SJCRH30 (cell line): Measurements from ENCODE around the gene VASH2. TPM values are rescaled to one million over a fixed set of nuclear protein-coding genes. Genes with fewer than 3 reads are reported as not detected.
A peak's percentile ranks its signal among the peaks of the same experiment; 100 is the strongest.
"Not testable (repeated sequence)": the region's sequence is repeated elsewhere in the genome, so short reads cannot be mapped to it uniquely, and the experiment has no call there.

ENCODE experiments used
- DNase-seq, 2 experiments: peaks; one replicate each; pipeline ENCODE4 v3.0.0-alpha.2; 2015 to 2020
- H3K27ac ChIP-seq: fragments of 250-450 bp; sonication (Bioruptor Pico); 2 replicates; pipeline ENCODE4 v1.5.1; 2020; ENCODE audit warnings: mild to moderate bottlenecking, moderate library complexity
- H3K27me3 ChIP-seq: fragments of 250-450 bp; sonication (Bioruptor Pico); 2 replicates; pipeline ENCODE4 v1.5.1; 2020; ENCODE audit warnings: mild to moderate bottlenecking, moderate library complexity
- H3K36me3 ChIP-seq: fragments of 250-450 bp; sonication (Bioruptor Pico); 2 replicates; pipeline ENCODE4 v1.5.1; 2020; ENCODE audit warnings: mild to moderate bottlenecking, moderate library complexity
- H3K4me1 ChIP-seq: fragments of 250-450 bp; sonication (Bioruptor Pico); 2 replicates; pipeline ENCODE4 v1.5.1; 2020; ENCODE audit warnings: mild to moderate bottlenecking, moderate library complexity
- H3K4me3 ChIP-seq: fragments of 250-450 bp; sonication (Bioruptor Pico); 2 replicates; pipeline ENCODE4 v1.5.1; 2020; ENCODE audit warnings: mild to moderate bottlenecking, moderate library complexity
- H3K9me3 ChIP-seq: fragments of 250-450 bp; sonication (Bioruptor Pico); replicated peaks from 2 replicates; pipeline ENCODE4 v1.5.1; 2020; ENCODE audit warnings: mild to moderate bottlenecking, moderate library complexity
- total RNA-seq: library from RNA; depleted of rRNA; stranded (reverse); fragments of >200 nt; shearing (Covaris generic); gene quantifications from 2 replicates; pipeline ENCODE4 v1.2.3, GENCODE V29; 2014

VASH2 gene
- total RNA-seq, 1 experiment from 2014 or later, result 153 TPM

DNA sequence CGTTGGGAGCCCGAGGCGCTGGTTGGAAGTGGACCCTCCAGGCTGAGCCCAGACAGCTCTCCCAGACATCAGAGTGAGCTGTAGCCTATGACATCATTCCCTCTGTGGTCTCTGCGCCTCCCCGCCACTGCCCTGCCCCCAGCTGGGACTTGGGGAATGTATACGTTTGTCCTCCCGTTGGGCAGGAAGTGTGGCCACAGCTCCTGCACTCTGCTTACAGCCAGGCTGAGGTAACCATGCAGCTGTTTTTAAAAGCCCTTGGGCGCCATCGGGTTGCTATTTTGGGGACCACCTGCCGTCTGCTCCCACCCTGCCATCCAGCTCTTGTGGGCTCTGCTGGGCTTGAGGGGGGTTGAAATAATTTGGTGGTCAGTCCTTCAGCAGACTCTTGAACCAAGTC, 7.8 kb downstream of the VASH2 start:
- no peaks in the 10 kb centered on the region for H3K9me3 ChIP-seq
- peaks cover 76% of the 10 kb centered on the region for H3K4me1 ChIP-seq
- DNase-seq, result peak; percentile 100
- H3K27me3 ChIP-seq, result no peaks in the 10 kb centered on the region
- H3K36me3 ChIP-seq, result peaks cover 90% of the 10 kb centered on the region
- peak overlapping the region; percentile 85 for H3K27ac ChIP-seq
- H3K4me3 ChIP-seq, result no peak overlapping the region

DNA sequence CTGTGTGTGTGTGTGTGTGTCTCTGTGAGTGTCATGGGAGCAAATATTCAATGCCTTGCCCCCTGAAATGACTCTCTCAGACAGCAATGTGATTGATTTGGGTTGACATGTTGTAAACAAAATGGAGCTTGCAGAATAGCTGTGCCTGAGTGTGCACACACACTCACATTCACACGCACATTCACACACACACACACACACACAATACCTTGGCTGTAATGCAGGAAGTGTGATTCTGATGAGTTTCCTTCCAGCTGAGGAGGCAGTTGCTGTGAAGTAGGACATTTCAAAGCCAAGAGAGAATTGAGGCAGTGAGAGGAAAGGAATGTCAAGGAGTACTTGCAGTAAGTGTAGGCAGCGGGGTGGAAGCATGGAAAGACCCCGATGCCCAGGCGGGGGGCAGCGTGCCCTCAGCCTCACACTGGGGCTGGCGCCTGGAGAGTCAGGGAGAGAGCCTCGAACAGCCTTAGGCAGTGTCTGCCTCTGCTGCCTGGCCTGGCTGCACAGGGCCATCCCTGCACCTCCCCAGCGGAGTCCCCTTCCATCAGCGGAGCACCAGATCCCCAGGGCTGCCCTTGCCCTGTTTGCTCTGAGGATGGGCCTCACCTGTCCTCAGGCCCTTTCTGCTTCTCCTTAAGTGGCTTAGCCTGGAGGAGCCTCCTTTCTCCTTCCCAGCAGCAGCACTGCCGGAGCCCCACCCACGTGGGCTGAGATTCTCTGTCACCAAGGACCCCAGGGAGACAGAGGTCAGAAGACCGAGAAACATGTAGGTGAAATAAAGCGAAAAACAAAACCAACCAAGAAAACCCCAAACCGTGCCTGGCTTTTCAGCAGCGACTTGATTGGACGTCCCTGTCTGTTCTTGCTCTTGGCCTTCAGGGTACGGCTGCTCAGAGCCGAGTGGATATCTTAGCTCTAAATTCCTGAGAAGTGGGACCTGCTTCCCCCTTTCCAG, 9.2 kb downstream of the VASH2 start:
- peaks cover 90% of the 10 kb centered on the region for H3K36me3 ChIP-seq
- H3K4me1 ChIP-seq, result peaks cover 76% of the 10 kb centered on the region
- H3K9me3 ChIP-seq, result no peaks in the 10 kb centered on the region
- DNase-seq, result peak in 1 of 2 experiments; percentile 7
- H3K4me3 ChIP-seq, result no peak overlapping the region
- peak overlapping the region; percentile 85 for H3K27ac ChIP-seq
- H3K27me3 ChIP-seq, result no peaks in the 10 kb centered on the region

DNA sequence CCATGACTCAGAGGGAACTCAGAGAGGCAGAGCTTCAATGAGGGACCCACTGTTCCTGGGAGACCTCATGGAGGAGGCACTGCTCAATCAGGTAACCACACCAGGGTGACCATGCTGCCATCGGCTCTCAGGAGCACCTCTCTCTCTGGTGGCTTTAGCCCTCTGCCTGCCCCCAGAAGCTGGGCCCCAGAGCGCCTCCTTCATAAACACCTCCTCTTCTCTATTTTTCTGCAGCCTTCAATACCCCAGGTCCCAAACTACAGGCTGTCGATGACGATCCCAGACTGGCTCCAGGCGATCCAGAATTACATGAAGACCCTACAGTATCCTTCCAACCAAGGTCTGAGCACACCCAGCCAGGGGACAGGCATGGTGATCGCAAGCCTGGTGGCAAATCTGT, 10.6 kb downstream of the VASH2 start:
- no peaks in the 10 kb centered on the region for H3K9me3 ChIP-seq
- peaks cover 89% of the 10 kb centered on the region for H3K36me3 ChIP-seq
- H3K4me3 ChIP-seq, result no peak overlapping the region
- peaks cover 76% of the 10 kb centered on the region for H3K4me1 ChIP-seq
- no peak overlapping the region for H3K27ac ChIP-seq
- H3K27me3 ChIP-seq, result no peaks in the 10 kb centered on the region
- no peak for DNase-seq

DNA sequence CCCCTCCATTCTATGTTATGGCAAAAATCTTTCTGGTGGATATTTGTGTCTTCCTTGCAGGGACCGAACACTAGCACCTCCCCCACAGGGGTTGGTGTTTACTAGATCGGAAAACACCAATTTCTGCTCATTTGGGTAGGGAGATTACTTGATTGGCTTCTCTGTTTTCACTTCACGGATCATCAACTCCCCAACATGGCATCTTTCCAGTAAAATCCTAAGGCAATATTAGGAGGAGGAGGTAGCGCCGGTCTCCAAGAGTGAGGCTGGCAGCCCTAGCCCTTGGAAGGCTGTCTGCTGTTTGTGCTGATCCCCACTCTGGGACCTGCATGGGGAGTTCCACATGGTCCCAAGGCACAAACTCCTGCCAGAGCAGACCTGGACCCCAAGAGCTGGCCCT, 12.2 kb downstream of the VASH2 start:
- DNase-seq, result no peak
- peaks cover 76% of the 10 kb centered on the region for H3K4me1 ChIP-seq
- H3K36me3 ChIP-seq, result peaks cover 87% of the 10 kb centered on the region
- no peaks in the 10 kb centered on the region for H3K27me3 ChIP-seq
- H3K27ac ChIP-seq, result no peak overlapping the region
- H3K4me3 ChIP-seq, result no peak overlapping the region
- H3K9me3 ChIP-seq, result no peaks in the 10 kb centered on the region

DNA sequence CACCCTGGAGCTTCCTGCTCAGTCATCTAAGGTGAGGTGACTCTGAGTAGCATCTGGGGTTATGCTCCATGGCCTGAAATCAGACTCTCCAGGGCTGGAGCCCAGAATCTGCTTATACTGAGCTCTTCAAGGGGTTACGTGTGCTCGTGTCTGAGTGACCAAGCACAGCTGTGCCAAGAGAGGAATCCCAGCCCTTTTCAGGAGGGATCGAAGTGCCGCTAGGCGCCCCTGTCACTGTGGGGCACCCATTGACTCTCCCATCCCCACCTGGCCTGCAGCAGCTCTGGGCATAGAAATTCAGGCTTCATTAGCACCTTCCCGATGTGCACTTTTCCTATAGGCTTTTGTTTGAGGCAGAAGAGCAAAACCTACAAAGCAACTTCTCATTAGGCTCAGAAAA, 13.8 kb downstream of the VASH2 start:
- no peak overlapping the region for H3K4me3 ChIP-seq
- no peak for DNase-seq
- H3K4me1 ChIP-seq, result peaks cover 77% of the 10 kb centered on the region
- peaks cover 80% of the 10 kb centered on the region for H3K36me3 ChIP-seq
- no peak overlapping the region; the same call in 1 of the 2 replicates for H3K27ac ChIP-seq
- H3K9me3 ChIP-seq, result no peaks in the 10 kb centered on the region
- no peaks in the 10 kb centered on the region for H3K27me3 ChIP-seq

DNA sequence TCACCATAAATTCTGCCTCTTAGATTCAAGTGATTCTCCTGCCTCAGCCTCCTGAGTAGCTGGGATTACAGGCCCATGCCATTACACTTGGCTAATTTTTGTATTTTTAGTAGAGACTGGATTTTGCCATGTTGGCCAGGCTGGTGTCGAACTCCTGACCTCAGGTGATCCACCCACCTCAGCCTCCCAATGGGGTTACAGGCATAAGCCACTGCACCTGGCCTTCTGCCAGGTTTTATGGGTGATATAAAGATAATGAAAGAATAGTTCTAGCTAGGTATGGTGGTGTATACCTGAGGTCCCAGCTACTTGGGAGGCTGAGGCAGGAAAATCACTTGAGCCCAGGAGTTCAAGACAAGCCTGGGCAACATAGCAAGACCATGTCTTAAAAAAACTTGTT, 14.7 kb downstream of the VASH2 start:
- Histone ChIP-seq H3K36me3 (peaks cover 77% of the 10 kb centered on the region), H3K4me1 (peaks cover 77% of the 10 kb centered on the region)
- H3K9me3 ChIP-seq, H3K4me3 ChIP-seq, H3K27me3 ChIP-seq, DNase-seq, H3K27ac ChIP-seq: not testable (repeated sequence)

DNA sequence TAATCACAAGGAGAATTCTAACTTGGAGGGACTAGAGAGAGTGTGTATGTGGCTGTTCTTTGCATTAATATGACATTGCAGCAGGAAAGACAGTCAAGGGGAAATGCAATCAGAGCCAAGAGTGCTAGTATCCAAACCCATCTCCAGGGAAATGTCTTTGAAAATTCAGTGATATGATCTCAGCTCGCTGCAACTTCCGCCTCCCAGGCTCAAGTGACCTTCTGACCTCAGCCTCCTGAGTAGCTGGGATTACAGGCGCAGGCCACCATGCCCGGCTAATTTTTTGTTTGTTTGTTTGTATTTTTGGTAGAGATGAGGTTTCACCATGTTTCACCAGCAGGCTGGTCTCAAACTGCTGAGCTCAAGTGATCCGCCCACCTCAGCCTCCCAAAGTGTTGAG, 16.3 kb downstream of the VASH2 start:
- Histone ChIP-seq H3K4me1 (peaks cover 81% of the 10 kb centered on the region), H3K9me3 (no peaks in the 10 kb centered on the region), H3K4me3 (no peak overlapping the region), H3K27ac (peak overlapping the region; percentile 97; the same call in 1 of the 2 replicates), H3K36me3 (peaks cover 75% of the 10 kb centered on the region), H3K27me3 (no peaks in the 10 kb centered on the region)
- DNase-seq, result no peak

DNA sequence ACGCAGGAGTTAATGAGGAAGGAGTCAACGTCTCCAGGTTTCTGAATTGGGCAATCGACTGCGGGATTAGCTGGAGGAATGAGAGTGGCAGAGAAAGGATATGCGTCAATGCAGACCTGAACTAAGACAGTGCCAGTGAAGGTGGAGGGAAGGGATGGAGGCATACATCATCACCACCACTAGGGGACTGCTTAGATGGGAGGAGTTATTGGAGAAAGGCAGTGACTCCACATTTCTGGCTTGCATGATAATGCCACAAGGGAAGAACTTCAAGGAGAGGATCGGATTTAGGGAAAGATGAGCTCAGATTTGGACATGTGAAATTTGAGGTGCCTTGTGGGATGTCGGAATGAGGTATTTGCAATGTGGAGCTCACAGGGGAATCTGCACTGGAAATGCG, 17.5 kb downstream of the VASH2 start:
- Histone ChIP-seq H3K4me1 (peaks cover 78% of the 10 kb centered on the region), H3K4me3 (no peak overlapping the region), H3K9me3 (no peaks in the 10 kb centered on the region), H3K27me3 (no peaks in the 10 kb centered on the region), H3K27ac (peak overlapping the region; percentile 97), H3K36me3 (peaks cover 75% of the 10 kb centered on the region)
- peak; percentile 88 to 95 for DNase-seq

DNA sequence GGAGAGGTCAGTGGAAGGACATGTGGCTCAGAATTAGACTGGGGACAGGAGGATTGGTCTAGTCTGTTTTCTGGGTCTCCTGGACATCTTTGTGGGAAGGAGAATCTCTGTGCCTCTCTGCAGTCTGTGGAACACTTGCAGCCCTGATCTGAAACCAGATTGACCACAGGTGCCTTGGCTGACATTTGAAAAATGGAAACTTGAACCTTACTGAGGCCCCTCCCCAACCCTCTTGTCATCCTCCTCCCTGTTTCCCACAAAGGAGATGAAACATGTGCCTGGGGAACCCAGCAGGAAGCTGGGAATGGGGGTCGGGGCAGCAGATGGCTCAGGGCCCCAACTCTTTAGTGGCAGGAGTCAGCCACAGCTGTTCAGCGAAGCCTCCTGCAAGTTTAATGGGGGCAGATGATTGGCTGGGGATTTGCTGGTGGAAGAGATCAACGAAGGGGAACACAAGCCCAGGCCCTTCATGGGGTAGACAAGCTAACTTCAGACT, 18.1 kb downstream of the VASH2 start:
- Histone ChIP-seq H3K4me3 (no peak overlapping the region), H3K9me3 (no peaks in the 10 kb centered on the region), H3K27me3 (no peaks in the 10 kb centered on the region), H3K36me3 (peaks cover 75% of the 10 kb centered on the region), H3K4me1 (peaks cover 74% of the 10 kb centered on the region), H3K27ac (peak overlapping the region; percentile 97)
- DNase-seq, result peak; percentile 98 to 99

DNA sequence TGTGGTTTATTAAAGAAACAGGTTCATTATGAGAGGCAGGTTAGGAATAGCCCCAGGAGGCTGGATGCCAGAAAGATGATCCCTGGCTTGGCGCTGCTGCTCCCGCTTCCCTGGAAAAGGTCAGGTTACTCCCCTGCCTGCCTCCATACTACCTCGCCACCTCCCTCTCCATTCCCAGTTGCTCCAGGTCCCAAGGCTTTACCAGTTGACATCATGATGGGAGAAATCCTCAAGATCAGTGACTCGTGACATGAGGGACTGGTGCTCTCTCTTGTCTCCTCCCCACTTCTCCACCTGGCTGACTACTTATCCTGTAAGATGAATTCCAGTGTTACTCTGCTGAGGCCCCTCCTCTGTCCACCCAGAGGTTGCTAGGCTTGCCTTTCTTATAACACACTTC, 19.7 kb downstream of the VASH2 start:
- peaks cover 77% of the 10 kb centered on the region for H3K36me3 ChIP-seq
- peaks cover 66% of the 10 kb centered on the region for H3K4me1 ChIP-seq
- H3K9me3 ChIP-seq, result no peaks in the 10 kb centered on the region
- H3K27me3 ChIP-seq, result no peaks in the 10 kb centered on the region
- peak in 1 of 2 experiments; percentile 48 for DNase-seq
- peak overlapping the region; percentile 97 for H3K27ac ChIP-seq
- no peak overlapping the region for H3K4me3 ChIP-seq

DNA sequence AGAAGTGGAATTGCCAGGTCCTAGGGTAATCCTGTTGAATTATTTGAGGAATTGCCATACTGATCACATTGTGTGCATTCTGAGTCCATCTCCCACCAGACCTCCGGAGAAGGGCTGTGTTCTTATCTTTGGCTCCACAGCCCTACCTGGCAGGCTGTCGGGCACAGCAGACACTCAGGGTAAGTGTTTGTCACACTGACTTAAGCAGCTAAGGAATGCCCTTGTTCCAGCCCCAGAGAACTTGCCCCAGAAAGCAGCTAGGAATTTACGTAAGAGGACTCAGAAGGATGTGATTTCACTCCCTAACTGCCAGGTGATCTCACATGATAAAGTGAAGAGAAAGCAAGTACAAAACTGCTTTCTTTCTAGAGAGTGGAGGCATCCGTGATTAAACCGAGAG, 21.0 kb downstream of the VASH2 start:
- no peak overlapping the region for H3K27ac ChIP-seq
- no peaks in the 10 kb centered on the region for H3K27me3 ChIP-seq
- no peak overlapping the region for H3K4me3 ChIP-seq
- peaks cover 66% of the 10 kb centered on the region for H3K4me1 ChIP-seq
- DNase-seq, result no peak
- H3K36me3 ChIP-seq, result peaks cover 77% of the 10 kb centered on the region
- no peaks in the 10 kb centered on the region for H3K9me3 ChIP-seq

DNA sequence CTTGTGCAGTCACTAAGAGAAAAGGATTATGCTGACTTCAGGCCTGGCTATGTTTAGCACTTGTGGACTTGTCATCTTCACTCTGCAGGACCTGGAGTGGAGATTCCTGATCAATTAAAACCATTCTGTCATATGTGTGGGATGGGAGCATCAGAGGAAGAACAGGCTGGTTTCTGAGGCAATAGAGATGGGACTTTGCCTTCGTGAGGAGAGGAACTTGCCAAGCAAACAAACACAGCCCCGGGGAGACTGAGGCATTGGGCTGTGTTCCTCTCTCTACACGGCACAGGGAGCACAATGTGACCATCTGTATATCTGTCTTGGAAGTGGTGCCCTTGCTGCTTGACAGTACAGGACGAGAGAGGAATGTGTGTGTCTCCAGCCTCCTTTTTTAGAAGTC, 23.1 kb downstream of the VASH2 start:
- H3K4me1 ChIP-seq, result peaks cover 67% of the 10 kb centered on the region
- no peak for DNase-seq
- no peaks in the 10 kb centered on the region for H3K27me3 ChIP-seq
- no peak overlapping the region for H3K27ac ChIP-seq
- H3K36me3 ChIP-seq, result peaks cover 89% of the 10 kb centered on the region
- H3K9me3 ChIP-seq, result no peaks in the 10 kb centered on the region
- H3K4me3 ChIP-seq, result no peak overlapping the region

DNA sequence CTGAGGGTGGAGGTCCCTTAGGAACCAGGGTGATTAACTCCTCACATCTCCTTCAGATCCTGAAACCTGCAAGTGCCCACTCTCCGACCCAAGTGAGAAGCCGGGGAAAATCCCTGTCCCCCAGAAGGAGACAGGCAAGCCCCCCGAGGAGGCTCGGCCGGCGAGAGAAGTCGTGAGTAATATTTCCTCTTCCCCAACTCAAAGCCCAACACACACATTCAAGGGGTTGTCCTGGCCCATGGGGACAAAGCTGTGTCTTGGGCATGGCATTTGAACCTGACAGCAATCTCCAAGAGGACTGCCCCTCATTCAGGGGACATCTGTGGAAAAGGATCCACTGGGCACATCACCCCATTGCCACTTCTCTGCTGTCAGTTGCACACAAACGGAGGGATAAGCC, 23.6 kb downstream of the VASH2 start:
- Histone ChIP-seq H3K27ac (no peak overlapping the region), H3K27me3 (no peaks in the 10 kb centered on the region), H3K9me3 (no peaks in the 10 kb centered on the region), H3K4me1 (peaks cover 68% of the 10 kb centered on the region), H3K4me3 (no peak overlapping the region), H3K36me3 (peaks cover 94% of the 10 kb centered on the region)
- DNase-seq, result no peak

DNA sequence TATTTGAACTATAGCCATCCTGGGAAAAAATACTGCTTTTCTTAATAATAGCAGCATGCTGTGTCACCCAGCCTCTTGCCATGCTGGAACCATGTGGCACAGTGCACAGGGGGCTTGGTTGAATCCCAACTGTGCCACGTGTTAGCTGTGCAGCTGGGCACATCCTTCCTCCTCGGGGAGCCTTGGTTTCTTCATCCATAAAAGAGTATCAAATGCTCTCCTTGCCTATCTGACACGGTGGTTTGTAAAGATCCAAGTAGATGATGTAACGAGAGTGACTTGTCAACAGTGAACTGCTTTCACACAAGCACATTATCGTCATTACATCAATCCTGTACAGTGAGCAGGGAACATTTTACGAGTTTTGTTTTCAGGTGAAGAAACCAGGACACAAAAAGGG, 24.4 kb downstream of the VASH2 start:
- no peaks in the 10 kb centered on the region for H3K9me3 ChIP-seq
- H3K4me1 ChIP-seq, result peaks cover 68% of the 10 kb centered on the region
- H3K36me3 ChIP-seq, result peaks cover 94% of the 10 kb centered on the region
- H3K27ac ChIP-seq, result no peak overlapping the region
- no peak overlapping the region for H3K4me3 ChIP-seq
- H3K27me3 ChIP-seq, result no peaks in the 10 kb centered on the region
- DNase-seq, result no peak

DNA sequence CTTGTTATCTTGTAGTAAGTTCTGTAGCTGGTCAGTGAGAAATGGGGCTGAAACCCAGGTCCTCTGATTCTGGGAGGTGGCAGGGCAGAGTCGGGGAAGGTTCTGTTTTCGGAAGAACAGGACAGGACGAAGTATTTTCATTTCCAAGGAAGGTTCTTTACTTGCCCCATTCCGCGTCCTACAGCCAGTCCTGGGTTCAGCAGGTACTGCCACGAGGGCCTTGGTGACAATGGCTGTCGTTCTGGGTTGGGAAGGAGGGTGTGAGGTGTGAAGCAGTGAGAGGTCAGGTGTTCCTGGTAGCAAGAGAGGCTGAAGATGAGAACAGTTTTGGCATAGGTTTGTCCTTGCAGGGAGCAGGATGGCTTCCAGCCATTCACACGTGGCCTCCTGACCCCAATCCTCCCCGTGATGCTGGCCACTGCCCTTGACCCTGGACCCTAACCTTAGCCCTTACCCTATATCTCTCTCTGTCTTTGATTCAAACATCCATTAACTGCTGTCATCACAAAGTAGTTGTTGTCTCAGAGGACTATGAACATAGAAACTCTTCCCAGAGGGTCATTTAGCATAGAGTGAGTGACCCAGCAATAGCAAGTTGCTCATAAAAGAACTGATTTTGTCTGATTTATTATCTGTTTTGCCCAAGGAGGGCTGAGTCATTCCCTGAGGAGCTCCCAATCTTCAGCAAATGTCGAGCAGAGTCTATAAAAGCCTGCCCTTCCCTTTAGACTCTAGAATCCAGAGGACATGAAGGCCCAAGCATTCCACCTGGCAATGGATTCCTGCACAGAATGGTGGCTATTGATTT, 25.0 kb downstream of the VASH2 start:
- peaks cover 90% of the 10 kb centered on the region for H3K36me3 ChIP-seq
- no peak for DNase-seq
- H3K27ac ChIP-seq, result no peak overlapping the region

More for the DNA sequence above, 25.0 kb downstream of the VASH2 start:
- Histone ChIP-seq H3K27me3 (no peaks in the 10 kb centered on the region), H3K4me3 (no peak overlapping the region), H3K9me3 (no peaks in the 10 kb centered on the region), H3K4me1 (peaks cover 68% of the 10 kb centered on the region)
